Limb (tissue), 2 donors: ENCODE measurements around the gene RRM2.

Experiments
- DNase-seq, 2 donors: peaks; one replicate each; pipeline ENCODE4 v3.0.0-alpha.2; 2016; ENCODE audit errors: extremely low spot score in 2 of 2

RRM2 gene

DNA sequence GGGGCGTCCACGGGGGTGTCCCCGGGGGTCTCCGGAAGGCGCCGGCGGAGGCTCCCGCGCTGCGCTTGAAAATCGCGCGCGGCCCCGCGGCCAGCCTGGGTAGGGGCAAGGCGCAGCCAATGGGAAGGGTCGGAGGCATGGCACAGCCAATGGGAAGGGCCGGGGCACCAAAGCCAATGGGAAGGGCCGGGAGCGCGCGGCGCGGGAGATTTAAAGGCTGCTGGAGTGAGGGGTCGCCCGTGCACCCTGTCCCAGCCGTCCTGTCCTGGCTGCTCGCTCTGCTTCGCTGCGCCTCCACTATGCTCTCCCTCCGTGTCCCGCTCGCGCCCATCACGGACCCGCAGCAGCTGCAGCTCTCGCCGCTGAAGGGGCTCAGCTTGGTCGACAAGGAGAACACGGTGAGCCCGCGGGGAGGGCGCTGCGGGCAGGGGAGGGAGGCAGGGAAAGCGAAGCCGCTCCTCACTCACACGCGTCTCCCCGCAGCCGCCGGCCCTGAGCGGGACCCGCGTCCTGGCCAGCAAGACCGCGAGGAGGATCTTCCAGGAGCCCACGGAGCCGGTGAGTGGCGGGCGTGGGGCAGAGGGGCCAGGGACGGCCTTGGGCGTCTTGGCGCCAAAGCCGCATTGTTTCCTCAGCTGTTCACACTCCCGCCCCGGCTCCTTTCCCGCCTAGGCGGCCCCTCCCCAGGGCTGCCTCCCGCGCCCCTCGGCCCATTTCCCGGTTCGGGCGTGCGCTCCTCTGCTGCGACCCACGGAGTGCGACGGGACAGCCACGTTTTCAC lies at the start of gene RRM2:
RRM2 (plus strand) TSS at position 240 of the 781 bp plus-strand sequence; CDS start at position 300, 60 bp downstream.
- DNase-seq, result peak; percentile 94 to 96

- no peak for DNase-seq
Observed at GRCh38 chr2:10073706-10074105, 48.8 kb upstream of the RRM2 start.

DNA sequence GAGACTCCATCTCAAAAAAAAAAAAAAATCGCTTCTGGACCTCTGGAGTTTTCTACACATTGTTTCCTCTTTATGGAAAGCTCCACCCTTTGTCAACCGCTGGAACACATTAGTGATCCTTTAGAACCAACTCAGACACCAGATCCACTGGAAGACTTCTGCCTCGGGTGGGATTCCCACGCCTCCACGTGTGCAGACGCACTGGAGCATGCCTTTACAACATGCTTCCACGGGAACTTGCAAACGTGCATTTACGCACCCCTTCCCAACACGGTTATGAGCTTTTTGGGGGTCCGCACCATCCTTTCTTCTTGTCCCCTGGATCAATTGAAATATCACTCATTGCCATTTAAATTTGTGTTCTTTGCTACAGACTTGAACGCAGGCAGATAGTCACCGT lies 47.4 kb upstream of the RRM2 start:
- no peak for DNase-seq

DNA sequence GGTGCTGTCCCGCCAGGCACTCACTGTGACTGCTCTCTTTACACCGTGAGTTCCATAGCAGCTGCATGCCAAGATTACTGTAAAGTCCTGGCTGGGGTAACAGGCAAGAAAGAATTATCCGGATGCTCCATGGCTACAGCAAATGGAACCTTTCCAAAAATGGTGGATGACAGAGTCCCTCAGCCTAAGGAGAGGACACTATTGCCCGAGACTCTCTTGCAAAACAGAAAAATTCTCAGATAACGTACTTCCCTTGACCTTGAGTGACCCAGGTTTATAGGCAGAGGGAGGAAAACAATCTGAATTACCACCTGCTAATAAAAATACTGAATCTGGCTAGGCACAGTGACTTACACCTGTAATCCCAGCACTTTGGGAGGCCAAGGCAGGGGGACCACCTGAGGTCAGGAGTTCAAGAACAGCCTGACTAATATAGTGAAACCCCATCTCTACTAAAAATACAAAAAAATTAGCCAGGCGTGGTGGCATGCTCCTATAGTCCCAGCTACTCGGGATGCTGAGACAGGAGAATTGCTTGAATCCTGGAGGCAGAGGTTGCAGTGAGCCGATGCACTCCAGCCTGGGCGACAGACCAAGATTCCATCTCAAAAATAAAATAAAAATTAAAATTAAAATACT lies 46.8 kb upstream of the RRM2 start:
- no peak for DNase-seq

- no peak for DNase-seq
Observed at GRCh38 chr2:10076511-10076910, 46.0 kb upstream of the RRM2 start.

DNA sequence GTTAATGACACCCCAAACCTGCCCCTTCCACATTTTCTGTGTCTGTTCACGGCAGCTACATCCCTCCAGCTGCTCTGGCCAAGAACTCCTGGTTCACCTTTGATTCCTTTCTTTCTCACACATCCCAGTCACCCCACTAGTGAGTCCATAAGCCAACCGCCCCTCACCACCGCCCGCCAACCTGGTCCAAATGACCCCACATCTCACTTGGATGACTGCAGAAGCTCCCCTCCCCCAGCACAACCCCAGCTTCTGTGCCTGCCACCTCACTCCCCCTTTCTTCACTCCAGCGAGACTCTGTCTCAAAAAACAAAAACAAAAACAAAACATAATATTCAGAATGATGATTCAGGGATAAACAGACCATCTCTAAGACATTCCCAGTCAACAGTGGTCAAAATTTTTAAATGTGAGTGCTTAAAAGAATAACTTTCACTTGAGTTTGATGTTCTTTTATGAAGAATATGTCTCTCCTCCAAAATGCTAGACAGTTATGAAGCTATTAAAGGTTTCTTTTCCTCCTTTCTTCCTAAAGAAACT lies 45.5 kb upstream of the RRM2 start:
- no peak for DNase-seq

DNA sequence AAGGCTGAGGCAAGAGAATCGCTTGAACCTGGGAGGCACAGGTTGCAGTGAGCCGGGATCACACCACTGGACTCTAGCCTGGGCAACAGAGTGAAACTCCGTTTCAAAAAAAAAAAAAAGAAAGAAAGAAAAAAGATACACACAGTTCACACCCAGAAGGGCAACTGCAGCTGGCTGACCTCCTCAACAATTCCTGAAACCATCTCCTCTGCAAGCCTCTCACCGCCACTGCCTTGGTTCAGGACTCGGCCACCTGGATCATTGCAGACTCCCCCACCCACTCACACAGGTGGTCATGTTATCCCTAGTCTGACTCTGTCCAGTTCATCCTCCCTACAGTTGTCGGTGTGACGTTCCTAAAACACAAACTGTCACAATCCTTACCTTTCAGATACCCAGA lies 44.5 kb upstream of the RRM2 start:
- no peak for DNase-seq

DNA sequence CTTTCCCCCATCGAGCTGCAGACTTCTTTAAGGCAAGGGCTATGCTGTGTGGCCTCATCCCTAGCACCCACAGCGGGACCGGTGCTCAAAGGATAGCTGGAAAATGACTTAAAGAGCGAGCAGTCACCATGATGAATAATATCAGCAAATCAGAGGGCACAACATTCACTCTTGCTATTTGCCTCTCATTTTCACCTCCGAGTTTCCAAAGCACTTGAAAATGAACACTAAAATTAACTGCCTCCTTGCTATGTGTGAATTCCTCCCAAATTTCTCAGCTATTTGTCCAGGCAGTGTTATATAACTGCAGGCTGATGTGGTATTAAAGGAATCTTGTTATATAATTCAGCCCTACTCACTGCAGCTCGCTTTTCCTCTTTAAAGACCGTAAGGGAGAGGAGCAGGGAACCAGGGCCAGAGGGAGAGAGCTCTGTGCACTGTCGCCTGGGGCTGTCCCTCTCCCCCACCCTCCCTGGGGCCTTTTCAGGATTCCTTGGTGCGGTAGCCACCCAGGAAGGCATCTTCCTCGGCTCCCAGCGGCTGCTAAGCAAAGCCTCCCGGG lies 43.8 kb upstream of the RRM2 start:
- DNase-seq, result no peak

- peak in 1 of 2 donors; percentile 64 for DNase-seq
Observed at GRCh38 chr2:10079266-10079869, 43.2 kb upstream of the RRM2 start.

DNA sequence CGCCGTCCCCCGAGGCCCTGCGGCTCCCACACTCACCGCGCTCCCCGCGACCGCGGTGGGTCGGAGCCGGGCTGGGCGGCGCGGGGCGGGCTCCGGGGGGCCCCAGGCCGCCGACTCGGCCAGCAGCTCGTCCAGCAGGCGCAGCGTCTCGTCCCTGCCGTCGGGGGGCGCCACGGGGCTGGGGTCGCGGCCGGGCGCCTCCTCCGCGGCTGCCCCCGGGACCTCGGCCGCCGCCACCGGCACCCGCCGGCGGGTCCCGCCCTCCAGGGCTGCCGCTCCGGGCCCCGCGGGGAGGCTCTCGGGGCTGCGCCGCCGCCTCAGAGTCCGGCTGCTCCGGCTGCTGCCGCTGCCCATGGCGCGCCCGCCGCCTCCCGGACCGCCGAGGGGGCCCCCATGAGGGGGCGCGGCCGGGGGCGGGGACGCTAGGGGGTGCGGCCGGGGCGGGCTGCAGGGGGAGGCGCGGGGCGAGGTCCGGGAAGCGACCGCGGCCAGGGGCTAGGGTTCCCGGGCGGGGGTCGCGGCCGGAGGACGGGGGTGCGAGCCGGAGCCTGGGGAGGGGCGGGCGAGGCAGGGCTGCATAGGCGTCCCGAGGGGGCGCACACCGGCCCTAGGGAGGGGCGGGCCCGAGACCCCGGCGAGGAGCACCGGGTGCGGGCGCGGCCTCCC lies 42.5 kb upstream of the RRM2 start, which contains the start of gene CYS1:
CYS1 (minus strand) TSS at position 542 of the 666 bp plus-strand sequence; CDS start at position 354, 188 bp downstream.
- peak in 1 of 2 donors; percentile 62 for DNase-seq

DNA sequence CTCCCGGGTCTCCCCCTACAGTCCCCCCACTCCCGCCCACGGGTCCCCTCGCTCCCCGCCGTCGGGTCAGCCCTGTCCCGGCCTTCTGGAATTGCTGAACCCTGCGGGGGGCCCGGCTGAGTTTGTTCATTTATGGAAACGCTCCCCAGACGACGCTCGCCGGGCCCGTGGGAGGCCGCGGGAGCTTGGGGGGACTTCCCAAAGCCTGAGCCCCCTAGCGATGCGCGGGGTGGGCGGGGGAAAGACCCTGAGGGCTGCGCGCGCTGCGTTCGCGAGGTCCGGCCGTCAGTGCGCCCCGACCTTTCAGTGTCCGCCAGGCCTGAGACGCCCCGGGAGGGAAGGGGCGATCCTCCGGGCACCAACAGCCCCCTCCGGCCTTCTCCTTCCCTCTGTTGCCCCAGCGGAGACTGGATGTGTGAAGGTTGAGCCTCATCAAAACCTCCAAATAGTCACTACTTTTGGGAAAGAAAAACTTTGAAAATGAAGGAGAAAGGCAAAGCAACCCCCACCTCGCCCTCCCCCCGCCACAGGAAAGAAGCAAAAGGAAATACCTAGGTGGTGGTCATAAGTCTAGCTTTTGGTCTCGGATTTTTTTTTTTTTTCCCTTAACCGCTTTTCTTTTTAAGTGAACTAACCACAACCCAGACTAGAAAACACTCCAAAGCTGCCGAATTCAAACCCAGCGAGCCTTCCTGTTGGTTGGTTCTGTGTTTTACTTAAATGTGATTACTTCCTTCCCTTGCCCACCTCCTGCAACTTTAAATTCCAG lies 41.8 kb upstream of the RRM2 start:
- DNase-seq, result peak in 1 of 2 donors; percentile 52

DNA sequence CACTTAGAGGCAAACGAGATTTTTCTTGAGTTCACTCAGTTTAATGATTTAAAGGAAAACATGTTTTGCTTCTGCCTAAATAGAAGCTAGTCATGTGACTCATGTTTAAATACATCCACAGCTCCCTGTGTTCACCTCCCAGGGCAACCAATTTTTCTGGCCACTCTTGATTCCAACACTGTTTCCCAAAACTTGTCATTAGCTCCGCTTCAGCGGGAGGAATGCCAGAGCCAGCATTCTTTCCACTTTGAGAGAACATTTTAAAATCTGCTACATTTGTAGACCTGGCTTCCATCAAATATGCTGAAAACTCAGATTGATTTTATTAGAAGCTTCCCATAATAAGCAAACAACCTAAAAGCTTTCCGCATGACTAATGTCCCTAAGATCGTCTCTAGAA lies 39.5 kb upstream of the RRM2 start:
- no peak for DNase-seq

DNA sequence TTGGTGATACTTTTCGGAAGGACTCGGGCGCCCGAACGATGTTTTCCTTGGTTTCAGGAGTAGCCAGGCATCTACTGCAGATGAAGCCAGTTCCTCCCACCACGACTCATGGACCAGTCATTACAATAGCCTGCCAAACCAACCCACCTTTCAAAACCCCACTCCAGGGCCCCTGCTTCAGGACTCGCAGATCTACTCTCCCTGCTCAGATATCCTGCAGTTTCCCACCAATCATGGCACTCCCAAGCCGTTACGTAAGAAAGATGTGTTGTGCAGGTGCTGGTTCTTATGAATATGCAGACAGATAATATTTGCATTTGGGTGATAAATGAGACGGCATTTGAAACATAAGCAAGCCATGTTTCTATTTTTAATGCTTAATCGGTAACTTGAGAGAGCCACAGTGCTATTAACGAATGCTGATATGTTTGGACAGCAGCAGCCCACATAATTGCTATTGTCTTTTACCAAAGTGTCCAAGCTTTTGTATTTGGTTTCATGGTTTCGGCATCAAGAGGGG lies 38.8 kb upstream of the RRM2 start:
- no peak for DNase-seq

- no peak for DNase-seq
Observed at GRCh38 chr2:10084223-10084865, 38.2 kb upstream of the RRM2 start.

DNA sequence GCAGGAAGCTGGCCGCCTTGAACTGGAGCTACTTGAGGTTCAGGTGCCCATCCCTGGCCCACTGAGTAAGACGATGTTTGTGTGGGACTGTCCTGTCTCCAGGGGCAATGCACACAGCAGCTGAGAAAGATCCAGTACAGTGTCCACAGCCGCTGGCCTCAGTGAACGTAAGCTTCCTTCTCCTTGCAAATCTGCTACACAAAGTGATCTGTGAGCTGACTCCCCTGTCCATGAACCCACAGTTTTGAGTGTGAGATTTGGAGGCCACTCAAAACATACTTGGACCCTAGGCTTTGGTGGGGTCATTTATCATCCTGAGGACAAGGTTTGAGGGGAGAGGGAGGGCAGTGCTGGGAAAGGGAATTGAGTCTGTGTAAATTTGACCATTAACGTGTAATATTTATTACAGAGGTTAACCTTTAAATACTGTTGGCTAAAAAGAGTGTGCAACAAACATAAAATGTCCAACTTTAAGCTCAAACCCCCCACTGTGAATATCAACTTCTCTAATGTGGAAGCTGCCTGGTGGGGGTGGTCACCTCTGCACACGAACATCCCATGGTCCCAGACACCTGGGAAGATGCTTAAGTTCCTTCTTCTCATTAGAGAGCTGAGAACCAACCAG lies 37.4 kb upstream of the RRM2 start:
- DNase-seq, result no peak

GRCh38 chr2:10085668-10086059 lies 36.9 kb upstream of the RRM2 start:
- DNase-seq, result no peak

GRCh38 chr2:10086950-10087349 lies 35.6 kb upstream of the RRM2 start:
- no peak for DNase-seq

GRCh38 chr2:10087360-10087759 lies 35.2 kb upstream of the RRM2 start:
- no peak for DNase-seq

DNA sequence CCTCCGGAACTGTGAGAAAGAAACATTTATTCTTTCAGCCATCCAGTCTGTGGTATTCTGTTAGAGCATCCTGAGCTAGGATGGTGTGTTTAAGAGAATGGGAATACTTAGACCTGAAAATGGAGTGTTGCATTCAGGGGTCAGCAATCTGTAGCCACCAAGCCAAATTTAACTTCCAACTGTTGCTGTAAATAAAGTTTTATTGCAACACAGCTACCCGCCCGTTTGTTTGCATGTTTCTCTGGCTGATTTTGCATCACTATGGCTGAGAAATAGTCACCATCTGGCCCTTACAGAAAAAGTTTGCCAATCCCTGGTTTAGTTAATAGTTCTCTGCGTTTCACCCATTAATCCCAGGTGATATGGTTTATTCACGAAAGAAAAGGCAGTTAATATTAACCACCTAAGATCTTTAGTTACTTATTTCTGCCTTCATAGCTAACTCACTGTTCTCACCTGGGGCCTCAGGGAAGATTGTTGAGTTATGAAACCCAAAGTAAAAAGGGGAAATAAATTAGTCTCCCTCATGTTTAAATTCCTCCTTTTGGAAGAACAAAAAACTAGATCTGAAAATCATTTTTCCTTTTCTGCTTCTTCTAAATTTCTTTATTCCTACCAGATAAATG lies 32.9 kb upstream of the RRM2 start:
- DNase-seq, result no peak
